RWPE1 (cell line): ENCODE results near the gene CAPZA2.

Experiments
- CTCF ChIA-PET: fragments of 350-600 bp; sonication (Branson Sonifier 250); formaldehyde crosslinking; extraction: SDS; loops from one replicate; lab custom pipeline; 2021; lab: Yijun Ruan, JAX
- POLR2A ChIA-PET: fragments of 400-600 bp; formaldehyde crosslinking; extraction: SDS; loops from one replicate; lab custom pipeline; 2020; ENCODE audit warnings: antibody characterized with exemption; ENCODE audit not compliant: low non-redundant PET; lab: Yijun Ruan, JAX
- DNase-seq: peaks from one replicate; pipeline ENCODE4 v3.0.0; 2012; ENCODE audit warnings: low spot score
- H3K27ac ChIP-seq: fragments of 450-650 bp; 2 replicates; pipeline ENCODE4 v1.5.1; 2017
- TF ChIP-seq, protein P1 (sequence below): fragments of 450-650 bp; conservative IDR thresholded peaks from 2 replicates; pipeline ENCODE4 v1.5.1; 2017; ENCODE audit warnings: low read depth, mild to moderate bottlenecking

Gene CAPZA2

DNA sequence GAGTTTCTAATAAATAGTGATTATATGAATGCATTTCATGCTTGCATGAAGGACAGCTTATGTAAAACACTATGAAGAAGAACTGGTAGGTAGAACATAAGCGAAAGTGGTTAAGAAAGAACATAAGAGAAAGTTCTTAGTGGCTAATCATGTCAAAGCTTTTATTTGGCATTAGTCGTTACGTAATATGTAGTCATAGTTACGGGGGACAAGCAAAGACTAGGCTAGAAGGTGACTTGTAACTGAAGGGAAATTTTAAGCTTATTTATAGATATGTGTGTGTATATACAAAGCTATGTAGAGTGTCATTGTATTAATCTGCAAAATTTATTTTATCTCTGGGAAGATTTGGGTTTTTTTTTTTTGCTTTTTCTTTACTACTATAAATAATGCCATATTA is 36.9 kb downstream of the CAPZA2 start:
- TF ChIP-seq, protein P1, sequence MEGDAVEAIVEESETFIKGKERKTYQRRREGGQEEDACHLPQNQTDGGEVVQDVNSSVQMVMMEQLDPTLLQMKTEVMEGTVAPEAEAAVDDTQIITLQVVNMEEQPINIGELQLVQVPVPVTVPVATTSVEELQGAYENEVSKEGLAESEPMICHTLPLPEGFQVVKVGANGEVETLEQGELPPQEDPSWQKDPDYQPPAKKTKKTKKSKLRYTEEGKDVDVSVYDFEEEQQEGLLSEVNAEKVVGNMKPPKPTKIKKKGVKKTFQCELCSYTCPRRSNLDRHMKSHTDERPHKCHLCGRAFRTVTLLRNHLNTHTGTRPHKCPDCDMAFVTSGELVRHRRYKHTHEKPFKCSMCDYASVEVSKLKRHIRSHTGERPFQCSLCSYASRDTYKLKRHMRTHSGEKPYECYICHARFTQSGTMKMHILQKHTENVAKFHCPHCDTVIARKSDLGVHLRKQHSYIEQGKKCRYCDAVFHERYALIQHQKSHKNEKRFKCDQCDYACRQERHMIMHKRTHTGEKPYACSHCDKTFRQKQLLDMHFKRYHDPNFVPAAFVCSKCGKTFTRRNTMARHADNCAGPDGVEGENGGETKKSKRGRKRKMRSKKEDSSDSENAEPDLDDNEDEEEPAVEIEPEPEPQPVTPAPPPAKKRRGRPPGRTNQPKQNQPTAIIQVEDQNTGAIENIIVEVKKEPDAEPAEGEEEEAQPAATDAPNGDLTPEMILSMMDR: no peak
- ChIA-PET CTCF (interaction anchor here (0.7 kb wide), 1 partner anchor 11 kb away, joined by 4 read pairs; no protein-coding TSS in a partner anchor), POLR2A (no interaction called here)
- DNase-seq: no peak
- H3K27ac ChIP-seq: no peak overlapping the region

DNA sequence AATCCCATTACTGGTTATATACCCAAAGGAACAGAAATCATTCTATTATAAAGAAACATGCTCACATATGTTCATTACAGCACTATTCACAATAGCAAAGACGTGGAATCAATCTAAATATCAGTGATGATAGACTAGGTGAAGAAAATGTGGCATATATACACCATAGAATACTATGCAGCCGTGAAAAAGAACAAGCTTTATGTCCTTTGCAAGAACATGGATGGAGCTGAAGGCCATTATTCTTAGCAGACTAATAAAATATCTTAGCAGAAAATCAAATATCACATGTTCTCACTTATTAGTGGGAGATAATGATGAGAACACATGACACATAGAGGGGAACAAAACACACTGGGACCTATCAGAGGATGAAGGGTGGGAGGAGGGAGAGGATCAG is 38.8 kb downstream of the CAPZA2 start:
- TF ChIP-seq, protein P1: no peak
- no peak for DNase-seq
- ChIA-PET CTCF (no interaction called here), POLR2A (no interaction called here)
- H3K27ac ChIP-seq: no peak overlapping the region

DNA sequence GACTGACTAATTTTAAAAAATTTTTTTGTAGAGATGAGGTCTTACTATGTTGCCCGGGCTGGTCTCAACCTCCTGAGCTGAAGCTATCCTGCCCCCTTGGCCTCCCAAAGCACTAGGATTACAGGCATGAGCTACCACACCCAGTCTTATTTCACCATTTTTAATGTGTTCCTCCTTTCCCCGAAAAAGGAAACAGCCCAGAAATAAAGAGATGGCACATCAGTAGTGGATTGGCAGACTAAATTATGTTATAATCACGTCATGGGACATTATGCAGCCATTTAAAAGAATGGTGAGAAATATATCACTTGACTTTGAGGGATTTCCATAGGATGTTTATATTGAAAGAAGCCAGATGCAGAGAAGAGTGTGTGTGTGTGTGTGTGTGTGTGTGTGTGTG is 40.5 kb downstream of the CAPZA2 start:
- TF ChIP-seq, protein P1: no peak
- ChIA-PET POLR2A (no interaction called here), CTCF (no interaction called here)
- DNase-seq: no peak
- no peak overlapping the region for H3K27ac ChIP-seq

DNA sequence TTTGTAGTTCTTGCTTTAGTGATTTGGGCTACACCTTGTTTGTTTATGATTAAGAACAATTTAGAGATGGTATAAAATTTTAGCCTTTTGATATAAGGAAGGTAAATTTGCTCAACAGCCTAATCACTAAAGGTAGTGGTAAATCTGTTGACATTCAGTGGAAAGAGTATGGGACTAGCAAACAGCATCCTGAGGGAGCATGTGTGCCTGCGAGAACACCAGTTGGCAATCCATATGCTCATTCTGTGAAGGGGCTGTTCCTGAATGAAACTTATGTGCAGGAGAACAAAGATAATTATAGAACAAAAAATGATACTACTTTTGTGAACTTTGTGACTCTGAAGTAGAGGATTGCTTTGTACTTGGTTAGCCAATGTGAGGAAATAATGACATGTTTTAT is 44.0 kb downstream of the CAPZA2 start:
- no peak overlapping the region for H3K27ac ChIP-seq
- ChIA-PET POLR2A (no interaction called here), CTCF (interaction anchor here (0.6 kb wide), 1 partner anchor 13 kb away, joined by 3 read pairs; no protein-coding TSS in a partner anchor)
- no peak for DNase-seq
- TF ChIP-seq, protein P1: no peak

DNA sequence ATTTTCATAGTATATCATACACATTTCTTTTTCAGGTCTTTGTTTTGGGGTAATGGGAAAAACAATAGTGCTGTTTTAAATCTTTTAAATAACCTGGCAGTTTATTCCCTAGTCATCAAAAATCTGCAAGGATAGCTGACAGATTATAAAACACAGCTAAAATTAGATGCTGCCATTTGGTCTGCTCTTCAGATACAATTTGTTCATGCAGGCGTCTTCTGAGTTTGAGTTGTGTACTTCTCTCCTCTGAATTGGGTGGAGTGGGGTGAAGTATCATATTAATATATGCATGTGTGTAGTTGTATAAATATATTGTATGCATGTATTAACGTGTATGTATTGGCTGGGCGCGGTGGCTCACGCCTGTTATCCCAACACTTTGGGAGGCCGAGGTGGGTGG is 48.0 kb downstream of the CAPZA2 start:
- POLR2A ChIA-PET: no interaction called here
- CTCF ChIA-PET: no interaction called here
- H3K27ac ChIP-seq: no peak overlapping the region
- no peak for DNase-seq
- TF ChIP-seq, protein P1: no peak

DNA sequence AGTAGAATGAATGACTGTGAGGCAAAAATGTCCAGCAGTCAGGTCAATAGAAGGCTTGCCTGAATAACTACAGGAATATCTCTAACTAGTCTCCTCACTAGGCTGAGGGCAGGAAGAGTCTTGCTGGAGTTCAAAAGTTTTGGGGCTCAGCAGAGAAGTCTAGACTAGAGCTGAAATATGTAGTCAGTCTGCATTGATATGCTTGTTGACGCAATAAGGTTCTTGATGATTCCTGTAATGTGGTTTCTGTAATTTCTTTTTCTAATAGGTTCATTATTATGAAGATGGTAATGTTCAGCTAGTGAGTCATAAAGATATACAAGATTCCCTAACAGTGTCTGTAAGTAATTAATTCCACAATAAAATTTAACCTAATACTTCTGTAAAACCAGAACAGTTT is 49.4 kb downstream of the CAPZA2 start:
- TF ChIP-seq, protein P1: no peak
- CTCF ChIA-PET: interaction anchor here (0.6 kb wide), 3 partner anchors 184 to 771 kb away, joined by 3 to 7 read pairs (median 5); no protein-coding TSS in a partner anchor

More for the DNA sequence above, 49.4 kb downstream of the CAPZA2 start:
- no peak for DNase-seq
- no peak overlapping the region for H3K27ac ChIP-seq
- POLR2A ChIA-PET: no interaction called here
